GM12891 (cell line): ENCODE measurements around the gene MYH1.

Source experiments
- PAX5 ChIP-seq: IDR thresholded peaks from 2 replicates; pipeline ENCODE4 v1.6.1; 2011; ENCODE audit warnings: low read length, moderate library complexity, mild to moderate bottlenecking; ENCODE audit not compliant: insufficient read depth, severe bottlenecking
- POLR2A ChIP-seq: IDR thresholded peaks from 2 replicates; pipeline ENCODE4 v1.6.1; 2011; ENCODE audit warnings: low read depth, low read length, control low read depth
- POLR2AphosphoS5 ChIP-seq: IDR thresholded peaks from 2 replicates; pipeline ENCODE4 v1.6.1; 2011; ENCODE audit warnings: low read depth, low read length, control low read depth
- POU2F2 ChIP-seq: IDR thresholded peaks from 2 replicates; pipeline ENCODE4 v1.6.1; 2011; ENCODE audit warnings: low read depth, mild to moderate bottlenecking, control low read depth, low read length, moderate library complexity
- SPI1 ChIP-seq: IDR thresholded peaks from 2 replicates; pipeline ENCODE4 v1.6.1; 2011; ENCODE audit warnings: low read depth, low read length, control low read depth
- TAF1 ChIP-seq: IDR thresholded peaks from 2 replicates; pipeline ENCODE4 v1.6.1; 2011; ENCODE audit warnings: low read depth, low read length, control low read depth

- no peak for TF ChIP-seq POLR2A
- no peak for TF ChIP-seq POLR2AphosphoS5
- no peak for TF ChIP-seq PAX5
- TF ChIP-seq TAF1: no peak
- TF ChIP-seq SPI1: no peak
- no peak for TF ChIP-seq POU2F2
These were observed 29.0 kb upstream of the MYH1 start for GRCh38 chr17:10547351-10547750.
